HepG2 (cell line): Measurements from ENCODE around the gene DNPH1. TPM values are rescaled to one million over a fixed set of nuclear protein-coding genes. Genes with fewer than 3 reads are reported as not detected.

Experiments used
- CTCF ChIP-seq: sonication (generic); formaldehyde crosslinking; IDR thresholded peaks from 2 replicates; pipeline ENCODE4 v1.5.0; 2020; ENCODE audit warnings: mild to moderate bottlenecking, missing genetic modification reagents, moderate library complexity
- GRHL1 ChIP-seq: sonication (generic); formaldehyde crosslinking; conservative IDR thresholded peaks from 2 replicates; pipeline ENCODE4 v1.8.0; 2022; ENCODE audit warnings: missing genetic modification reagents
- HNRNPUL1 ChIP-seq: fragments of 200-400 bp; formaldehyde crosslinking; IDR thresholded peaks from 2 replicates; pipeline ENCODE4 v1.6.1; 2017; ENCODE audit warnings: low read depth, mild to moderate bottlenecking, low read length, moderate library complexity
- MEF2D ChIP-seq: sonication (generic); formaldehyde crosslinking; IDR thresholded peaks from 2 replicates; pipeline ENCODE4 v1.5.1; 2020; ENCODE audit warnings: mild to moderate bottlenecking, missing genetic modification reagents
- MNT ChIP-seq: fragments of 450-650 bp; IDR thresholded peaks from 2 replicates; pipeline ENCODE4 v1.6.1; 2016
- MXI1 ChIP-seq: IDR thresholded peaks from 3 replicates; pipeline ENCODE4 v1.6.1; 2012; ENCODE audit warnings: low read depth, low read length, inconsistent platforms, borderline replicate concordance
- NFIB ChIP-seq: sonication (generic); formaldehyde crosslinking; IDR thresholded peaks from 2 replicates; pipeline ENCODE4 v1.9.0; 2021; ENCODE audit warnings: missing genetic modification reagents, mild to moderate bottlenecking, borderline replicate concordance
- PHF8 ChIP-seq: sonication (generic); formaldehyde crosslinking; IDR thresholded peaks from 2 replicates; pipeline ENCODE4 v1.5.0; 2020; ENCODE audit warnings: missing genetic modification reagents
- RFX1 ChIP-seq: fragments of 450-650 bp; IDR thresholded peaks from 2 replicates; pipeline ENCODE4 v1.6.1; 2017
- SMC3 ChIP-seq: IDR thresholded peaks from 2 replicates; pipeline ENCODE4 v1.6.1; 2011; ENCODE audit warnings: low read length, improper control_type of control experiment
- SP2 ChIP-seq: sonication (generic); formaldehyde crosslinking; IDR thresholded peaks from 2 replicates; pipeline ENCODE4 v1.5.1; 2020; ENCODE audit warnings: mild to moderate bottlenecking, missing genetic modification reagents
- TEF ChIP-seq: sonication (generic); formaldehyde crosslinking; IDR thresholded peaks from 2 replicates; pipeline ENCODE4 v1.5.0; 2020; ENCODE audit warnings: missing genetic modification reagents
- TFE3 ChIP-seq: IDR thresholded peaks from 2 replicates; pipeline ENCODE4 v1.6.1; 2016
- XBP1 ChIP-seq: sonication (generic); formaldehyde crosslinking; IDR thresholded peaks from 2 replicates; pipeline ENCODE4 v1.5.0; 2020; ENCODE audit warnings: missing genetic modification reagents
- ZBTB1 ChIP-seq: sonication (generic); formaldehyde crosslinking; IDR thresholded peaks from 2 replicates; pipeline ENCODE4 v1.4.0; 2020; ENCODE audit warnings: missing genetic modification reagents, borderline replicate concordance
- ZFP36L1 ChIP-seq: sonication (generic); formaldehyde crosslinking; IDR thresholded peaks from 2 replicates; pipeline ENCODE4 v1.8.0; 2022; ENCODE audit warnings: mild to moderate bottlenecking, missing genetic modification reagents, moderate library complexity
- ZNF138 ChIP-seq: sonication (generic); formaldehyde crosslinking; IDR thresholded peaks from 2 replicates; pipeline ENCODE4 v1.5.0; 2020; ENCODE audit warnings: mild to moderate bottlenecking, low read depth, missing genetic modification reagents
- ZNF34 ChIP-seq: sonication (generic); formaldehyde crosslinking; IDR thresholded peaks from 2 replicates; pipeline ENCODE4 v1.4.0; 2020; ENCODE audit warnings: mild to moderate bottlenecking, missing genetic modification reagents, borderline replicate concordance
- ZNF484 ChIP-seq: sonication (generic); formaldehyde crosslinking; IDR thresholded peaks from 2 replicates; pipeline ENCODE4 v1.5.1; 2020; ENCODE audit warnings: mild to moderate bottlenecking, low read depth, missing genetic modification reagents, borderline replicate concordance
- ZNF709 ChIP-seq: sonication (generic); formaldehyde crosslinking; IDR thresholded peaks from 2 replicates; pipeline ENCODE4 v1.5.0; 2020; ENCODE audit warnings: mild to moderate bottlenecking, missing genetic modification reagents
- ZUFSP ChIP-seq: sonication (generic); formaldehyde crosslinking; IDR thresholded peaks from 2 replicates; pipeline ENCODE4 v1.9.0; 2021; ENCODE audit warnings: missing genetic modification reagents, mild to moderate bottlenecking, borderline replicate concordance
- polyA plus RNA-seq, 8 experiments: library from polyadenylated mRNA; depleted of rRNA in 3 of 8; stranded (reverse) in 7 of 8; unstranded in 1 of 8; fragments of >200 nt; fragmentation: Illumina TruSeq in 4 of 8; extraction: Trizol in 4 of 8; gene quantifications; 2 replicates each; pipeline versions ENCODE4 v1.2.1 to v1.2.3, GENCODE V29; 2011 to 2016; ENCODE audit warnings: low read depth in 4 of 8, missing spikeins in 1 of 8, mixed read lengths in 1 of 8; ENCODE audit not compliant: insufficient read depth in 1 of 8
- total RNA-seq, 5 experiments: library from RNA; depleted of rRNA; stranded (reverse); fragments of >200 nt; fragmentation: Illumina TruSeq; extraction: Trizol; gene quantifications; 2 replicates each; pipeline ENCODE4 v1.2.3, GENCODE V29; 2016; ENCODE audit warnings: low read depth in 1 of 5

Gene DNPH1
- total and polyA plus RNA-seq, 2 of the 13 experiments (the other 11 are each of a cell fraction or from before 2014, with no cell fraction given) = 56.5 to 75.1 TPM

- TF ChIP-seq ZNF484 (no peak), ZNF34 (no peak), RFX1 (no peak), HNRNPUL1 (no peak), PHF8 (CRISPR knock-in tag) (peak; percentile 75), TEF (CRISPR knock-in tag) (no peak), ZUFSP (CRISPR knock-in tag) (no peak), MEF2D (peak; percentile 99), SP2 (CRISPR knock-in tag) (no peak), ZNF709 (peak; percentile 85), XBP1 (CRISPR knock-in tag) (0 out of 2 replicates have a peak, but pooled peaks have one; percentile 8), GRHL1 (0 out of 2 replicates have a peak, but pooled peaks have one; percentile 45), MNT (peak; percentile 97), MXI1 (peak; percentile 97; the same call in 2 of the 3 replicates), ZBTB1 (no peak), TFE3 (CRISPR knock-in tag) (peak; percentile 99), SMC3 (peak; percentile 60), NFIB (0 out of 2 replicates have a peak, but pooled peaks have one; percentile 88), ZNF138 (CRISPR knock-in tag) (peak; percentile 96), ZFP36L1 (CRISPR knock-in tag) (peak; percentile 99), CTCF (CRISPR knock-in tag) (peak; percentile 55)
Observed at GRCh38 chr6:43267619-43268354, 38.5 kb upstream of the DNPH1 start (continued).
